CD14-positive monocyte (primary cell): ENCODE data around the gene FLNA. TPM values are rescaled to one million over a fixed set of nuclear protein-coding genes. Genes with fewer than 3 reads are reported as not detected.

ENCODE experiments used
- DNase-seq, 3 donors: peaks; one replicate each; pipeline ENCODE4 v3.0.0-alpha.2; 2011 to 2022
- H2AFZ ChIP-seq: 2 replicates; pipeline ENCODE4 v1.6.0; 2012; ENCODE audit warnings: mild to moderate bottlenecking, low read depth, low read length, inconsistent platforms; ENCODE audit not compliant: insufficient read depth, poor library complexity, severe bottlenecking
- H3K27ac ChIP-seq, 2 donors: 1 replicate in 1 of 2; 2 replicates in 1 of 2; pipeline ENCODE4 v1.5.1; 2012 to 2013; ENCODE audit warnings: low read length in 2 of 2, control low read depth in 1 of 2, inconsistent platforms in 1 of 2, low read depth in 1 of 2, mild to moderate bottlenecking in 1 of 2
- H3K27me3 ChIP-seq, 2 donors: one replicate each; pipeline versions ENCODE4 v1.6.0 to v1.6.1; 2011 to 2013; ENCODE audit warnings: low read length in 2 of 2; ENCODE audit not compliant: control insufficient read depth in 2 of 2, insufficient read depth in 2 of 2
- H3K36me3 ChIP-seq, 2 donors: replicated peaks in 1 of 2; 1 replicate in 1 of 2; 2 replicates in 1 of 2; pipeline versions ENCODE4 v1.5.1 to v1.6.1; 2012 to 2013; ENCODE audit warnings: low read length in 2 of 2, control low read depth in 1 of 2, inconsistent platforms in 1 of 2, mild to moderate bottlenecking in 1 of 2; ENCODE audit not compliant: insufficient read depth in 2 of 2, control insufficient read depth in 1 of 2
- H3K4me1 ChIP-seq, 2 donors: 1 replicate in 1 of 2; 2 replicates in 1 of 2; pipeline versions ENCODE4 v1.5.1 to v1.6.1; 2012 to 2013; ENCODE audit warnings: low read length in 2 of 2, control low read depth in 1 of 2, inconsistent platforms in 1 of 2, mild to moderate bottlenecking in 1 of 2, moderate library complexity in 1 of 2; ENCODE audit not compliant: insufficient read depth in 2 of 2, control insufficient read depth in 1 of 2
- H3K4me2 ChIP-seq: replicated peaks from 2 replicates; pipeline ENCODE3; 2012; ENCODE audit warnings: low read length, moderate library complexity, mild to moderate bottlenecking; ENCODE audit not compliant: poor library complexity, severe bottlenecking; ENCODE audit errors: extremely low read depth
- H3K4me3 ChIP-seq, 3 experiments: fragments of 200-600 bp in 1 of 3; sonication (generic) in 1 of 3; replicated peaks in 1 of 3; 1 replicate in 2 of 3; 2 replicates in 1 of 3; pipeline ENCODE4 v1.5.1; 2011 to 2013; ENCODE audit warnings: low read length in 3 of 3, mild to moderate bottlenecking in 3 of 3, control low read depth in 2 of 3, low read depth in 2 of 3, inconsistent platforms in 1 of 3, moderate library complexity in 1 of 3
- H3K79me2 ChIP-seq: 2 replicates; pipeline ENCODE4 v1.6.0; 2012; ENCODE audit warnings: mild to moderate bottlenecking, control low read depth, inconsistent platforms, low read length, moderate library complexity; ENCODE audit not compliant: insufficient read depth
- H3K9ac ChIP-seq: 2 replicates; pipeline ENCODE4 v1.6.0; 2017; ENCODE audit warnings: low read length, mild to moderate bottlenecking; ENCODE audit not compliant: insufficient read depth, poor library complexity, severe bottlenecking
- H3K9me3 ChIP-seq, 2 donors: replicated peaks in 1 of 2; 1 replicate in 1 of 2; 2 replicates in 1 of 2; pipeline versions ENCODE4 v1.5.1 to v1.6.1; 2012 to 2013; ENCODE audit warnings: low read length in 2 of 2, control low read depth in 1 of 2; ENCODE audit not compliant: control insufficient read depth in 1 of 2, insufficient read depth in 1 of 2
- H4K20me1 ChIP-seq: 2 replicates; pipeline ENCODE4 v1.6.0; 2012; ENCODE audit warnings: mild to moderate bottlenecking, low read length, control low read depth, moderate library complexity; ENCODE audit not compliant: insufficient read depth
- H3K27ac Mint-ChIP-seq, 7 donors: one replicate each; pipeline ENCODE4 v1.8.0; 2020; ENCODE audit warnings: mild to moderate bottlenecking in 7 of 7, mixed read lengths in 7 of 7, moderate library complexity in 6 of 7, inconsistent platforms in 2 of 7
- H3K27me3 Mint-ChIP-seq, 3 donors: one replicate each; pipeline ENCODE4 v1.8.0; 2021 to 2022; ENCODE audit warnings: low read depth in 3 of 3, mild to moderate bottlenecking in 3 of 3, mixed read lengths in 3 of 3, moderate library complexity in 3 of 3, inconsistent platforms in 1 of 3
- H3K36me3 Mint-ChIP-seq, 2 donors: one replicate each; pipeline ENCODE4 v1.8.0; 2020; ENCODE audit warnings: mixed read lengths in 2 of 2, inconsistent platforms in 1 of 2, mild to moderate bottlenecking in 1 of 2
- H3K4me1 Mint-ChIP-seq: one replicate; pipeline ENCODE4 v1.8.0; 2020; ENCODE audit warnings: mild to moderate bottlenecking, mixed read lengths
- H3K4me3 Mint-ChIP-seq, 2 donors: one replicate each; pipeline ENCODE4 v1.8.0; 2020; ENCODE audit warnings: mild to moderate bottlenecking in 2 of 2, mixed read lengths in 2 of 2, moderate library complexity in 1 of 2
- H3K9me3 Mint-ChIP-seq, 7 donors: one replicate each; pipeline ENCODE4 v1.8.0; 2020 to 2022; ENCODE audit warnings: mixed read lengths in 7 of 7, mild to moderate bottlenecking in 6 of 7, moderate library complexity in 6 of 7, inconsistent platforms in 2 of 7
- CTCF ChIP-seq: fragments of 200-600 bp; IDR thresholded peaks from one replicate; pipeline ENCODE4 v1.8.0; 2022; ENCODE audit warnings: antibody characterized with exemption, mild to moderate bottlenecking
- WGBS: methylation state at CpG from one replicate; pipeline ENCODE4 v1.1.5; 2013; ENCODE audit warnings: missing lambda C conversion rate; ENCODE audit not compliant: insufficient coverage; 5-methylcytosine and 5-hydroxymethylcytosine counted together
- intact Hi-C, 2 donors: fragments of 100-400 bp; cut with micrococcal nuclease; formaldehyde crosslinking; loops; one replicate each; pipeline versions ENCODE4 v1.15.0 to v1.15.1; 2023
- polyA plus RNA-seq, 3 donors: library from polyadenylated mRNA; depleted of rRNA in 1 of 3; unstranded in 2 of 3; stranded (reverse) in 1 of 3; fragments of 300-500 nt in 2 of 3; fragments of >200 nt in 1 of 3; fragmentation: Illumina TruSeq in 2 of 3; gene quantifications; 1 replicate in 2 of 3; 2 replicates in 1 of 3; pipeline ENCODE4 v1.2.3, GENCODE V29; 2012 to 2021

The FLNA gene
- polyA plus RNA-seq, 3 donors, result 111 to 874 (median 219) TPM

GRCh38 chrX:154362085-154362742 is 12.2 kb downstream of the FLNA start:
- Histone ChIP-seq H3K27ac (peak overlapping the region in 1 of 2 donors; percentile 41), H3K27me3 (no peaks in the 10 kb centered on the region), H3K4me1 (peaks cover 9 to 15% of the 10 kb centered on the region in 2 donors), H3K9ac (no peak overlapping the region), H2AFZ (no peak overlapping the region), H4K20me1 (peaks cover 99% of the 10 kb centered on the region), H3K79me2 (peaks cover 97% of the 10 kb centered on the region), H3K9me3 (no peaks in the 10 kb centered on the region), H3K4me3 (no peak overlapping the region), H3K36me3 (peaks cover 94 to 96% of the 10 kb centered on the region in 2 donors), H3K4me2 (no peak overlapping the region)
- Mint-ChIP-seq H3K36me3 (peaks cover 54 to 94% of the 10 kb centered on the region in 2 donors), H3K4me3 (no peak overlapping the region), H3K27ac (peak overlapping the region in 3 of 7 donors; percentile 60 to 79 (median 68)), H3K9me3 (peaks cover 0 to 6% (median 0%) of the 10 kb centered on the region in 7 donors), H3K4me1 (peaks cover 3% of the 10 kb centered on the region), H3K27me3 (peaks cover 0 to 5% (median 0%) of the 10 kb centered on the region in 3 donors)
- TF ChIP-seq CTCF, result no peak
- DNase-seq, result no peak
- WGBS, result 96% methylated on average over 7 of the region's 30 CpGs
- intact Hi-C loops, result no loop called here

DNA sequence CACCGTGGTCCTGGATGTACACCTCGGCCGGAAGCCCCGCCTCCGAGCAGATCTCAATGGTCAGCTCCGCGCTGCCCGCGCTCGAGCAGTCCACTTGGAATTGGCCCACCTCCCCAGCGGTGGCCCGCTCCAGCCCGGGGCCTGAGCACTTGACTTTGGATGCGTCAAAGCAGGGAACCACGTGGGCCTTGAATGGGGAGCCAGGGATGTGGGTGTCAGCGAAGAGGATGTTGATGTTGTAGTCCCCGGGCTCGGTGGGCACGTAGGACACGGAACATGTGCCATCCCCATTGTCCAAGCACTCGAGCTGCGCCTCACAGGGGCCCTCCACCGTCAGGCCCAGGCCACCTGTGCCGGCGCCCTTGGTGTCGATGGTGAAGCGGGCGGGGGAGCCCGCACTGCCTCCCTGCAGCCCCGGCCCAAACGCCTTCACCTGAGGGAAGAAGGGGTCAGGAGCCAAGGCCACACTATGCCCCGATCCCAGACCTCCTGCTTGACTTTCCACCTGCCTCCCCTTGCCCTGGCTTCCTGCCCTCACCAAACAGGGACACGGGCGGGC is 14.2 kb downstream of the FLNA start:
- H3K36me3 Mint-ChIP-seq, result peaks cover 50 to 93% of the 10 kb centered on the region in 2 donors
- peaks cover 0 to 4% (median 0%) of the 10 kb centered on the region in 7 donors for H3K9me3 Mint-ChIP-seq
- Histone ChIP-seq H2AFZ (no peak overlapping the region), H3K4me1 (no peaks in the 10 kb centered on the region), H3K36me3 (peaks cover 94 to 96% of the 10 kb centered on the region in 2 donors), H3K9ac (no peak overlapping the region), H3K79me2 (peaks cover 97% of the 10 kb centered on the region), H4K20me1 (peaks cover 99% of the 10 kb centered on the region), H3K4me2 (no peak overlapping the region), H3K4me3 (no peak overlapping the region), H3K27ac (no peak overlapping the region), H3K9me3 (no peaks in the 10 kb centered on the region), H3K27me3 (no peaks in the 10 kb centered on the region)
- peak overlapping the region in 3 of 7 donors; percentile 60 to 79 (median 69) for H3K27ac Mint-ChIP-seq
- no peak overlapping the region for H3K4me3 Mint-ChIP-seq
- no peak for TF ChIP-seq CTCF
- intact Hi-C loops, result no loop called here
- 98% methylated on average over 7 of the region's 34 CpGs for WGBS
- H3K4me1 Mint-ChIP-seq, result peaks cover 3% of the 10 kb centered on the region
- peaks cover 0 to 3% (median 0%) of the 10 kb centered on the region in 3 donors for H3K27me3 Mint-ChIP-seq
- DNase-seq, result no peak
